GM19238 (cell line): Measurements from ENCODE around the gene BCL2.

Source experiments
- DNase-seq: peaks from one replicate; pipeline ENCODE4 v3.0.0; 2011; ENCODE audit warnings: low spot score; ENCODE audit not compliant: insufficient read length

The BCL2 gene

GRCh38 chr18:63326011-63326410 lies 6.4 kb upstream of the BCL2 start:
- DNase-seq: no peak

- no peak for DNase-seq
Measured at GRCh38 chr18:63325086-63325686, 5.6 kb upstream of the BCL2 start.

GRCh38 chr18:63322908-63323634 lies 3.5 kb upstream of the BCL2 start:
- DNase-seq: peak; percentile 37

- DNase-seq: no peak
Measured at GRCh38 chr18:63322206-63322605, 2.6 kb upstream of the BCL2 start.

GRCh38 chr18:63321291-63321690 lies 1.7 kb upstream of the BCL2 start:
- DNase-seq: no peak

GRCh38 chr18:63320975-63321265 lies 1.4 kb upstream of the BCL2 start:
- DNase-seq: no peak

- peak; percentile 83 for DNase-seq
Measured at GRCh38 chr18:63320123-63320974, 780 bp upstream of the BCL2 start.

- no peak for DNase-seq
Measured at GRCh38 chr18:63318889-63319382, 633 bp downstream of the BCL2 start.

- DNase-seq: peak; percentile 71
Measured at GRCh38 chr18:63317982-63318888, 1.3 kb downstream of the BCL2 start.

GRCh38 chr18:63317556-63317946 lies 2.0 kb downstream of the BCL2 start:
- no peak for DNase-seq

- DNase-seq: no peak
Measured at GRCh38 chr18:63316612-63317555, 2.7 kb downstream of the BCL2 start.

- DNase-seq: no peak
Measured at GRCh38 chr18:63315876-63316275, 3.7 kb downstream of the BCL2 start.

- no peak for DNase-seq
Measured at GRCh38 chr18:63315131-63315662, 4.4 kb downstream of the BCL2 start.

GRCh38 chr18:63314062-63314790 lies 5.3 kb downstream of the BCL2 start:
- no peak for DNase-seq

- no peak for DNase-seq
Measured at GRCh38 chr18:63313396-63313917, 6.1 kb downstream of the BCL2 start.

GRCh38 chr18:63312737-63313395 lies 6.7 kb downstream of the BCL2 start:
- no peak for DNase-seq

GRCh38 chr18:63312019-63312409 lies 7.6 kb downstream of the BCL2 start:
- DNase-seq: no peak
